ENCODE measurements around the gene ESR2.

Gene ESR2

DNA sequence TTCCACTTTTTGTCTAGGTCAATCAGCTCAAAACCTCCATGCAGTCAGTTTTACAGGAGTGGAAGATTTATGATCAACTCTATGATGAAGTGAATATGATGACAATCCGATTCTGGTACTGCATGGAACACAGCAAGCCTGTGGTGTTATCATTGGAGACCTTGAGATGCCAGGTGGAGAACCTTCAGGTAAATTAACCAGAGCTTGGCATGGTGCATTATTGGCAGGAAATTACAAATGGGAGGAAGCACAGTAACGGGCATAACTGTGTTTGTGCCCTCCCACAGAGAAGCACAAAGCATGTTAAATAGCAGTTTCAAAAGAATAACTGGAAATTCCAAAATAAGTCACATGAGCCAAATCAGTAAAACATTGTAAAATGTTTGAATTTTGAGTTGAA, 135.6 kb downstream of the ESR2 start:
- TF ChIP-seq, protein P1, sequence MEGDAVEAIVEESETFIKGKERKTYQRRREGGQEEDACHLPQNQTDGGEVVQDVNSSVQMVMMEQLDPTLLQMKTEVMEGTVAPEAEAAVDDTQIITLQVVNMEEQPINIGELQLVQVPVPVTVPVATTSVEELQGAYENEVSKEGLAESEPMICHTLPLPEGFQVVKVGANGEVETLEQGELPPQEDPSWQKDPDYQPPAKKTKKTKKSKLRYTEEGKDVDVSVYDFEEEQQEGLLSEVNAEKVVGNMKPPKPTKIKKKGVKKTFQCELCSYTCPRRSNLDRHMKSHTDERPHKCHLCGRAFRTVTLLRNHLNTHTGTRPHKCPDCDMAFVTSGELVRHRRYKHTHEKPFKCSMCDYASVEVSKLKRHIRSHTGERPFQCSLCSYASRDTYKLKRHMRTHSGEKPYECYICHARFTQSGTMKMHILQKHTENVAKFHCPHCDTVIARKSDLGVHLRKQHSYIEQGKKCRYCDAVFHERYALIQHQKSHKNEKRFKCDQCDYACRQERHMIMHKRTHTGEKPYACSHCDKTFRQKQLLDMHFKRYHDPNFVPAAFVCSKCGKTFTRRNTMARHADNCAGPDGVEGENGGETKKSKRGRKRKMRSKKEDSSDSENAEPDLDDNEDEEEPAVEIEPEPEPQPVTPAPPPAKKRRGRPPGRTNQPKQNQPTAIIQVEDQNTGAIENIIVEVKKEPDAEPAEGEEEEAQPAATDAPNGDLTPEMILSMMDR (conservative IDR thresholded peaks at IDR 0.05), result no peak
- H3K27ac ChIP-seq, result no peak overlapping the region

DNA sequence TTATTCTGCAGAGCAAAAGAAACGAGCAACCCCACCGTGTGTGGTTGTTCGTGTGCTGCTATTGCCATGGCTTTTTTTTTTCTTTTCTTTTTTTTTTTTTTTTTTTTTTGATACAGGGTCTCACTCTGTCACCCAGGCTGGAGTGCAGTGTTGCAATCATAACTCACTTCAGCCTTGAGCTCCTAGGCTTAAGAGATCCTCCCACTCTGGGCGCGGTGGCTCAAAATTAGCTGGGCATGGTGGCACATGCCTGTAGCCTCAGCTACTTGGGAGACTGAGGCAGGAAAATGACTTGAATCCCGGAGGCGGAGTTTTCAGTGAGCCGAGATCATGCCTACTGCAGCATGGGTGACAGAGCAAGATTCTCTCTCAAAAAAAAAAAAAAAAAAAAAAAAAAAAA, 144.2 kb downstream of the ESR2 start:
- TF ChIP-seq, protein P1 (conservative IDR thresholded peaks at IDR 0.05), result no peak
- H3K27ac ChIP-seq, result no peak overlapping the region

DNA sequence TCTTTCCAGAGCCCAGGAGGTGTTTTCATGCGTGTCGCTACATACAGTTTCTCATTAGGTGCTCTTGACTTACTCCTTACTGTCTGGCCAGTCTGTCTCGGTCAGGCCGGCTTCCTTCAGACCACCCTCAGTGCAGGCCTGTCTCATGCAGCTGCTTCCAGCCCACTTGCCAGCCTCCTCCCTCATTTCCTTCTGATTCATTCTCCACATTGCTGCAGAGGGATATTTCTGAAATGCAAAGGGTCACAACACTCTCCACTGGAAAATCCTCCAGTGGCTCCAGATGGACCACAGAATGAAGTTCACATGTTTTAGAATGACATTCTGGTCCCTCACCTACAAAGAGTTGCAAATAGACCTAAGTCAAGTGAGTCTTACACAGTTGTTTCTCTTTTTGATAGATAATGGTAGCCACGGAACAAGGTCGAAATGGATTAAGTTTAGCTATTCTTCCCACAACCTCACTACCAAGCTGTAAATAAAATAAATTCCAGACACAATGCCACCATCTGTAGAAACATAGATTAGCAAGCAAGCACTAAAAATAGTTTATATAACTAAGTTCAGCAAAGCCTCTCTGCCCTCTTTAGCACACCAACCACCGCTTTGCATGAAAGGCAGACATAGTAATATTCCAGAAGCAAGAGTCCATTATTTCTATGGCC, 146.9 kb downstream of the ESR2 start:
- H3K27ac ChIP-seq, result no peak overlapping the region

DNA sequence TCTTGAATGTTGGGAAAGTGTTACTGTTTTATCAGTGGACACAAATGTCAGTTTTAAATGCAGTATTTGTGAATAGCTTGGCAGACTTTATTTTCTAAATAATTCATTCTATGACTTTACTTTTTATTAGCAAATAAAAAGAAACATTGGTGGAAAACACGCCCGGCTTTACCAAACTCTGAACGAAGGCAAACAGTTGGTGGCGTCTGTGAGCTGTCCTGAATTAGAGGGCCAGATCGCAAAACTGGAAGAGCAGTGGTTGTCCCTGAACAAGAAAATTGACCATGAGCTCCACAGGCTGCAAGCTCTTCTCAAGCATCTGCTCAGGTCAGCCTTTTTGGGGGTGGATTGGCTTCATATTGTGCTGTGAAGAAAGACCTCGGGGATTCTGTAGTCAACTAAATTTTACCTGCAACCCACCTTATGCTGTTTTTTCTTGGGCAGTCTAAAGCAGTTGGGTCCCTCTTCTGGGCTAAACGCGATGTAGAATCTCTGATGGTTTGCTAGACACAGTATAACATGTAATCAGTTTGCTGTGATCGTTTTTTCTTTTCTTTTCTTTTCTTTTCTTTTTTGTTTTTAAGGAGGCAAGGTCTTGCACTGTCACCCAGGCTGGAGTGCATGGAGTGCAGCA, 156.4 kb downstream of the ESR2 start:
- TF ChIP-seq, protein P1 (conservative IDR thresholded peaks at IDR 0.05), result peak; percentile 71
- H3K27ac ChIP-seq, result no peak overlapping the region

More for the DNA sequence above, 146.9 kb downstream of the ESR2 start:
- TF ChIP-seq, protein P1 (conservative IDR thresholded peaks at IDR 0.05), result no peak

DNA sequence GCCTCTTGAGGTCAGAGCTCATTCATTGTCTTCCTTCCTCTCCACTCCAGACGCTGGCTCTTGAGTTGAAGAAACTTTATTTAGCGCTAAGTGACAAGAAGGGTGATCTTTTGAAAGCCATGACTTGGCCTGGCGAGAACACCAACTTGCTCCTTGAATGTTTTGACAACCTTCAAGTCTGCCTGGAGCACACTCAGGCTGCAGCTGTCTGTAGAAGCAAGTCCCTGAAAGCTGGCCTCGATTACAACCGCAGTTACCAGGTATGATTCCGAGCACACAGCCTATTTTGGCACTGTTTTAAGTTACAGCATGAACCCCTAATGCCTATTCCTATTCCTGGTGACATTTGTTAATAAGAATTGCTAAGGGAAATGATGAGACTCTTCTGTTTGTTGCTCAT, 167.6 kb downstream of the ESR2 start:
- H3K27ac ChIP-seq, result no peak overlapping the region
- TF ChIP-seq, protein P1 (conservative IDR thresholded peaks at IDR 0.05), result no peak

DNA sequence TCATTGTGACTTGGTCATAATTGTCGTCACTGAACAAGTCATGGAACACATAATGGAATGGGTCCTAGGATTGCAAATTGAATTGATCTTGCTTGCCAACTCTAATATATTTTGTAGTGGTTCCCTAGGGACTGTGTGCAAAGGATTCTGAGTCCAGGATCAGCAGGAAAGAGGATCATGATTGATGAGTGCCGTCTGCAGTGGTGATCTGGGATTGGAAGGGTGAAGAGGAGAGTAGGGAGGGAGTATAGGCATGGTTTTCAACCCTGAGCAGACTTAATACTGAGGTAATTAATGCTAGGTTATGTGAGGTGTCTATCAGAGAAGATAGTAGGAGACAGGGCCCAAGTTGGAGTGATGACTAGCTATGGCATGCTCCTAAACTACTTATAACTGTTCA, 168.9 kb downstream of the ESR2 start:
- TF ChIP-seq, protein P1 (conservative IDR thresholded peaks at IDR 0.05), result no peak
- H3K27ac ChIP-seq, result no peak overlapping the region

DNA sequence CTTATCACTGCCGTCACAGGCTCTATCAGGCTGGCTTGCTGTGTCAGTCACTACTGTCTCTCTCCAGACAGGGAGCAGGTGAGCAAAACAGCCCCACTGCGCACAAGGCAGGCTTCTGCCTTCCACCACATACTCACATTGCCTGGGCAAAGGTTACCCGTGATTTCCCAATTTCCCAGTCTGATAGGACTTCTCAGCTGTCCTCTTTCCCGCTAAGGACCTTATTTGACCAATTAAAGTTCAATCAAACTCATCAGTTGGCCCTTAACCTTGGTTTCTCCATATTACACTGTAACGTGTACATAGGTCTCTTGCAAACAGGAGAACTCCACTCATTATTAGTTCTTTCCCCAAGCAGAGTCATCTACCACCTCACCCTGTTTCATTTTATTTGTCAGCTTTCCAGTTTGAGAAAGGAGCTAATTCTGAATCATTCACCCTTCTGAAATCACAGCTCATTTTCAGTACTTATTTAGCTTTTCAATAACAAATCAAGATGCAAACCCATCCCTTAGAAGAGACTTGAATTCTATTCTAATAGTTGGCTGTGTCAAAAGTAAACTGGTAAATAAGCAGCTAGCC, 170.8 kb downstream of the ESR2 start:
- H3K27ac ChIP-seq, result no peak overlapping the region
- TF ChIP-seq, protein P1 (conservative IDR thresholded peaks at IDR 0.05), result no peak
